WTC11 (cell line): ENCODE data around the gene PRDX2. TPM values are rescaled to one million over a fixed set of nuclear protein-coding genes. Genes with fewer than 3 reads are reported as not detected.

ENCODE experiments used
- ATAC-seq: fragments of 200-7000 bp; cut with Tn5 transposase; 2 replicates; pipeline ENCODE4 v1.10.0; 2021; ENCODE audit warnings: mild to moderate bottlenecking, moderate library complexity
- CTCF ChIA-PET: fragments of 300-600 bp; sonication (Branson Sonifier 250); formaldehyde crosslinking; loops from one replicate; lab custom pipeline; 2021; ENCODE audit warnings: antibody characterized with exemption; lab: Charles Lee
- POLR2A ChIA-PET: fragments of 350-600 bp; sonication (Branson Sonifier 250); formaldehyde crosslinking; loops from one replicate; lab custom pipeline; 2021; ENCODE audit warnings: antibody characterized with exemption; lab: Charles Lee
- DNase-seq: peaks from one replicate; pipeline ENCODE4 v3.0.0; 2021; ENCODE audit warnings: low spot score
- H3K27ac Mint-ChIP-seq: 2 replicates; pipeline ENCODE4 v1.8.0; 2021; ENCODE audit warnings: mixed read lengths
- H3K27me3 Mint-ChIP-seq: 2 replicates; pipeline ENCODE4 v1.8.0; 2021; ENCODE audit warnings: low read depth, mild to moderate bottlenecking, moderate library complexity, mixed read lengths
- H3K36me3 Mint-ChIP-seq: 2 replicates; pipeline ENCODE4 v1.8.0; 2021; ENCODE audit warnings: mixed read lengths
- H3K4me1 Mint-ChIP-seq: 2 replicates; pipeline ENCODE4 v1.8.0; 2022; ENCODE audit warnings: mixed read lengths
- H3K4me3 Mint-ChIP-seq: 2 replicates; pipeline ENCODE4 v1.8.0; 2021; ENCODE audit warnings: mild to moderate bottlenecking, moderate library complexity, mixed read lengths
- H3K9me3 Mint-ChIP-seq: 2 replicates; pipeline ENCODE4 v1.8.0; 2021; ENCODE audit warnings: mixed read lengths
- ARID4B ChIP-seq: sonication (generic); formaldehyde crosslinking; IDR thresholded peaks from 2 replicates; pipeline ENCODE4 v1.8.0; 2023; ENCODE audit warnings: missing genetic modification reagents, mild to moderate bottlenecking, borderline replicate concordance
- ATF2 ChIP-seq: sonication (generic); formaldehyde crosslinking; IDR thresholded peaks from 2 replicates; pipeline ENCODE4 v1.8.1; 2022; ENCODE audit warnings: low read depth, missing genetic modification reagents, borderline replicate concordance
- ATF3 ChIP-seq: sonication (generic); formaldehyde crosslinking; conservative IDR thresholded peaks from 2 replicates; pipeline ENCODE4 v1.8.1; 2022; ENCODE audit warnings: mild to moderate bottlenecking, missing genetic modification reagents
- ELF4 ChIP-seq: sonication (generic); formaldehyde crosslinking; IDR thresholded peaks from 2 replicates; pipeline ENCODE4 v1.8.1; 2022; ENCODE audit warnings: low read depth, mild to moderate bottlenecking, moderate library complexity, missing genetic modification reagents
- ETV6 ChIP-seq: sonication (generic); formaldehyde crosslinking; IDR thresholded peaks from 2 replicates; pipeline ENCODE4 v1.8.1; 2022; ENCODE audit warnings: mild to moderate bottlenecking, missing genetic modification reagents
- FOXJ3 ChIP-seq: sonication (generic); formaldehyde crosslinking; IDR thresholded peaks from 2 replicates; pipeline ENCODE4 v1.9.0; 2021; ENCODE audit warnings: missing genetic modification reagents, mild to moderate bottlenecking, borderline replicate concordance
- FOXK1 ChIP-seq: sonication (generic); formaldehyde crosslinking; IDR thresholded peaks from 2 replicates; pipeline ENCODE4 v1.8.0; 2022; ENCODE audit warnings: mild to moderate bottlenecking, moderate library complexity, missing genetic modification reagents
- IRF1 ChIP-seq: sonication (generic); formaldehyde crosslinking; IDR thresholded peaks from 2 replicates; pipeline ENCODE4 v1.8.0; 2023; ENCODE audit warnings: missing genetic modification reagents
- JAZF1 ChIP-seq: fragments of 250-450 bp; sonication (Bioruptor Pico); IDR thresholded peaks from 2 replicates; pipeline ENCODE4 v1.9.0; 2021; ENCODE audit warnings: moderate library complexity, mild to moderate bottlenecking, inconsistent platforms
- KAT7 ChIP-seq: sonication (generic); formaldehyde crosslinking; IDR thresholded peaks from 2 replicates; pipeline ENCODE4 v1.8.1; 2023; ENCODE audit warnings: missing genetic modification reagents, mild to moderate bottlenecking, borderline replicate concordance
- MLX ChIP-seq: sonication (generic); formaldehyde crosslinking; IDR thresholded peaks from 2 replicates; pipeline ENCODE4 v1.8.1; 2023; ENCODE audit warnings: mild to moderate bottlenecking, missing genetic modification reagents, moderate library complexity
- MXD4 ChIP-seq: fragments of 250-450 bp; sonication (Bioruptor Pico); IDR thresholded peaks from 2 replicates; pipeline ENCODE4 v1.8.0; 2021; ENCODE audit warnings: mild to moderate bottlenecking, moderate library complexity, borderline replicate concordance
- MYBL2 ChIP-seq: sonication (generic); formaldehyde crosslinking; IDR thresholded peaks from 2 replicates; pipeline ENCODE4 v1.8.1; 2023; ENCODE audit warnings: mild to moderate bottlenecking, moderate library complexity, missing genetic modification reagents
- NFATC4 ChIP-seq: fragments of 250-450 bp; sonication (Bioruptor Pico); IDR thresholded peaks from 2 replicates; pipeline ENCODE4 v1.9.0; 2021; ENCODE audit warnings: mild to moderate bottlenecking
- NFE2L1 ChIP-seq: sonication (generic); formaldehyde crosslinking; IDR thresholded peaks from 2 replicates; pipeline ENCODE4 v1.8.1; 2023; ENCODE audit warnings: missing genetic modification reagents
- RELA ChIP-seq: sonication (generic); formaldehyde crosslinking; IDR thresholded peaks from 2 replicates; pipeline ENCODE4 v1.8.1; 2022; ENCODE audit warnings: missing genetic modification reagents, mild to moderate bottlenecking, borderline replicate concordance
- SMAD3 ChIP-seq: sonication (generic); formaldehyde crosslinking; IDR thresholded peaks from 2 replicates; pipeline ENCODE4 v1.8.0; 2022; ENCODE audit warnings: missing genetic modification reagents, mild to moderate bottlenecking, borderline replicate concordance
- SP1 ChIP-seq: sonication (generic); formaldehyde crosslinking; conservative IDR thresholded peaks from 2 replicates; pipeline ENCODE4 v1.8.1; 2022; ENCODE audit warnings: missing genetic modification reagents
- TEAD1 ChIP-seq: sonication (generic); formaldehyde crosslinking; IDR thresholded peaks from 2 replicates; pipeline ENCODE4 v1.8.0; 2022; ENCODE audit warnings: mild to moderate bottlenecking, missing genetic modification reagents
- ZBTB43 ChIP-seq: sonication (generic); formaldehyde crosslinking; IDR thresholded peaks from 2 replicates; pipeline ENCODE4 v1.8.1; 2023; ENCODE audit warnings: mild to moderate bottlenecking, missing genetic modification reagents
- ZNF121 ChIP-seq: sonication (generic); formaldehyde crosslinking; IDR thresholded peaks from 2 replicates; pipeline ENCODE4 v1.8.0; 2023; ENCODE audit warnings: missing genetic modification reagents
- ZNF219 ChIP-seq: sonication (generic); formaldehyde crosslinking; IDR thresholded peaks from 2 replicates; pipeline ENCODE4 v1.8.0; 2023; ENCODE audit warnings: missing genetic modification reagents, mild to moderate bottlenecking, borderline replicate concordance
- ZNF263 ChIP-seq: sonication (generic); formaldehyde crosslinking; IDR thresholded peaks from 2 replicates; pipeline ENCODE4 v1.8.1; 2022; ENCODE audit warnings: low read depth, mild to moderate bottlenecking, moderate library complexity, missing genetic modification reagents
- ZNF416 ChIP-seq: fragments of 250-450 bp; sonication (Bioruptor Pico); IDR thresholded peaks from 2 replicates; pipeline ENCODE4 v1.9.0; 2021; ENCODE audit warnings: mild to moderate bottlenecking, inconsistent platforms
- ZNF423 ChIP-seq: fragments of 250-450 bp; sonication (Bioruptor Pico); IDR thresholded peaks from 2 replicates; pipeline ENCODE4 v2.1.2; 2022; ENCODE audit warnings: mild to moderate bottlenecking, moderate library complexity
- ZNF425 ChIP-seq: fragments of 250-450 bp; sonication (Bioruptor Pico); conservative IDR thresholded peaks from 2 replicates; pipeline ENCODE4 v1.9.0; 2021; ENCODE audit warnings: mild to moderate bottlenecking
- ZNF671 ChIP-seq: fragments of 250-450 bp; sonication (Bioruptor Pico); IDR thresholded peaks from 2 replicates; pipeline ENCODE4 v1.8.0; 2021; ENCODE audit warnings: mild to moderate bottlenecking
- total RNA-seq: library from RNA; stranded (reverse); gene quantifications from 3 replicates; pipeline ENCODE4 v1.2.3, GENCODE V29; 2021

The PRDX2 gene
- total RNA-seq, 1 experiment from 2014 or later = 378 TPM

- H3K9me3 Mint-ChIP-seq = no peaks in the 10 kb centered on the region
- peak; percentile 1; the same call in 1 of the 2 replicates for ATAC-seq
- no peaks in the 10 kb centered on the region for H3K36me3 Mint-ChIP-seq
- ChIA-PET CTCF (interaction anchor here (0.8 to 2.3 kb wide), 5 partner anchors 28 to 132 kb away, joined by 3 to 10 read pairs (median 7); partner anchors contain the start of gene RNASEH2A), POLR2A (no interaction called here)
- H3K27ac Mint-ChIP-seq = no peak overlapping the region
- peak overlapping the region; percentile 70 for H3K4me3 Mint-ChIP-seq
- H3K27me3 Mint-ChIP-seq = peaks cover 61% of the 10 kb centered on the region
- DNase-seq = peak; percentile 71
- H3K4me1 Mint-ChIP-seq = peaks cover 26% of the 10 kb centered on the region
- TF ChIP-seq ZNF425 (CRISPR knock-in tag) (no peak), RELA (CRISPR knock-in tag) (peak; percentile 35; the same call in 1 of the 2 replicates), IRF1 (CRISPR knock-in tag) (no peak), ETV6 (peak; percentile 41; the same call in 1 of the 2 replicates), ELF4 (CRISPR knock-in tag) (no peak), ZNF423 (CRISPR knock-in tag) (peak; percentile 44; the same call in 1 of the 2 replicates), ZNF416 (CRISPR knock-in tag) (0 out of 2 replicates have a peak, but pooled peaks have one; percentile 20), ARID4B (no peak), NFATC4 (CRISPR knock-in tag) (no peak), FOXJ3 (CRISPR knock-in tag) (no peak), FOXK1 (CRISPR knock-in tag) (no peak), ATF2 (CRISPR knock-in tag) (no peak), ZNF219 (CRISPR knock-in tag) (no peak), MYBL2 (CRISPR knock-in tag) (no peak), ZNF671 (CRISPR knock-in tag) (no peak), ZBTB43 (CRISPR knock-in tag) (0 out of 2 replicates have a peak, but pooled peaks have one; percentile 29), MLX (no peak), JAZF1 (no peak), TEAD1 (CRISPR knock-in tag) (no peak), ZNF121 (CRISPR knock-in tag) (no peak), SP1 (CRISPR knock-in tag) (0 out of 2 replicates have a peak, but pooled peaks have one; percentile 46), ZNF263 (CRISPR knock-in tag) (peak; percentile 92), NFE2L1 (no peak), SMAD3 (no peak), ATF3 (CRISPR knock-in tag) (no peak), MXD4 (no peak), KAT7 (CRISPR knock-in tag) (no peak)
These were observed 32.4 kb upstream of the PRDX2 start for GRCh38 chr19:12833738-12834565.
